RWPE2 (cell line): Measurements from ENCODE around the gene ZP4.

Experiments used
- ATAC-seq: fragments of 200-7000 bp; cut with Tn5 transposase; 3 replicates; pipeline ENCODE4 v1.9.1; 2021; ENCODE audit warnings: low read depth
- DNase-seq: peaks from one replicate; pipeline ENCODE4 v3.0.0-alpha.2; 2020; ENCODE audit warnings: low spot score
- H3K27ac ChIP-seq: fragments of 450-650 bp; 2 replicates; pipeline ENCODE4 v1.5.1; 2017; ENCODE audit warnings: mild to moderate bottlenecking; ENCODE audit not compliant: poor library complexity, severe bottlenecking
- H3K27me3 ChIP-seq: fragments of 250-450 bp; sonication (Bioruptor Pico); 2 replicates; pipeline ENCODE4 v1.5.1; 2021; ENCODE audit warnings: mild to moderate bottlenecking, moderate library complexity; ENCODE audit not compliant: insufficient read depth, poor library complexity, severe bottlenecking
- H3K36me3 ChIP-seq: fragments of 250-450 bp; sonication (Bioruptor Pico); 2 replicates; pipeline ENCODE4 v1.5.1; 2020; ENCODE audit warnings: low read depth, mild to moderate bottlenecking, moderate library complexity
- H3K4me1 ChIP-seq: fragments of 250-450 bp; sonication (Bioruptor Pico); 2 replicates; pipeline ENCODE4 v1.5.1; 2021; ENCODE audit warnings: mild to moderate bottlenecking, moderate library complexity; ENCODE audit not compliant: insufficient read depth, poor library complexity, severe bottlenecking
- H3K4me3 ChIP-seq: fragments of 250-450 bp; sonication (Bioruptor Pico); 2 replicates; pipeline ENCODE4 v1.5.1; 2021; ENCODE audit warnings: mild to moderate bottlenecking, moderate library complexity; ENCODE audit not compliant: severe bottlenecking
- H3K9me3 ChIP-seq: fragments of 250-450 bp; sonication (Bioruptor Pico); 2 replicates; pipeline ENCODE4 v1.5.1; 2021; ENCODE audit warnings: mild to moderate bottlenecking, moderate library complexity; ENCODE audit not compliant: severe bottlenecking
- TF ChIP-seq, protein P1 (sequence below): fragments of 450-650 bp; IDR thresholded peaks from one replicate; pipeline ENCODE4 v1.5.1; 2017; ENCODE audit warnings: mild to moderate bottlenecking, moderate library complexity; ENCODE audit not compliant: poor library complexity, severe bottlenecking

ZP4 gene

DNA sequence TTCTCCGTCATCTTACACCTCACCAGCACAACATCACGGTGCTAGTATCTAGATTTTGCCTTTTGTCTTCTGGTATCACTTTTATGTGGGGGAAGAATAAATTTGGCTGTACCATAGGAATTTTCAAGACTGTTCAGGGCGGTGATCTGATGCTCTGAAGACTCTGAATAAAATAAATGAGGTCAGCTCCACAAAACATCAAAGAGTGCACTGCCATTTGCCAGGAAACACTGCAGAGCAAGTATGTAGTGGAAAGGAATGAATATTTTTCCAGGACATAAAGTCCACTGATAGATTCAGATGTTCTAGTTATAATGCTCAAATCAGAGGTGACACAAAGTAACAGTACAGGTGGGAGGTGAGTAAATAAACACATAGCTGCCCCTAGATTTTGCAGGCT lies 56.3 kb downstream of the ZP4 start:
- Histone ChIP-seq H3K27ac (no peak overlapping the region), H3K4me1 (no peaks in the 10 kb centered on the region), H3K9me3 (no peaks in the 10 kb centered on the region), H3K4me3 (no peak overlapping the region), H3K36me3 (no peaks in the 10 kb centered on the region), H3K27me3 (no peaks in the 10 kb centered on the region)
- TF ChIP-seq, protein P1, sequence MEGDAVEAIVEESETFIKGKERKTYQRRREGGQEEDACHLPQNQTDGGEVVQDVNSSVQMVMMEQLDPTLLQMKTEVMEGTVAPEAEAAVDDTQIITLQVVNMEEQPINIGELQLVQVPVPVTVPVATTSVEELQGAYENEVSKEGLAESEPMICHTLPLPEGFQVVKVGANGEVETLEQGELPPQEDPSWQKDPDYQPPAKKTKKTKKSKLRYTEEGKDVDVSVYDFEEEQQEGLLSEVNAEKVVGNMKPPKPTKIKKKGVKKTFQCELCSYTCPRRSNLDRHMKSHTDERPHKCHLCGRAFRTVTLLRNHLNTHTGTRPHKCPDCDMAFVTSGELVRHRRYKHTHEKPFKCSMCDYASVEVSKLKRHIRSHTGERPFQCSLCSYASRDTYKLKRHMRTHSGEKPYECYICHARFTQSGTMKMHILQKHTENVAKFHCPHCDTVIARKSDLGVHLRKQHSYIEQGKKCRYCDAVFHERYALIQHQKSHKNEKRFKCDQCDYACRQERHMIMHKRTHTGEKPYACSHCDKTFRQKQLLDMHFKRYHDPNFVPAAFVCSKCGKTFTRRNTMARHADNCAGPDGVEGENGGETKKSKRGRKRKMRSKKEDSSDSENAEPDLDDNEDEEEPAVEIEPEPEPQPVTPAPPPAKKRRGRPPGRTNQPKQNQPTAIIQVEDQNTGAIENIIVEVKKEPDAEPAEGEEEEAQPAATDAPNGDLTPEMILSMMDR, result no peak
- ATAC-seq (no peak), DNase-seq (no peak)

DNA sequence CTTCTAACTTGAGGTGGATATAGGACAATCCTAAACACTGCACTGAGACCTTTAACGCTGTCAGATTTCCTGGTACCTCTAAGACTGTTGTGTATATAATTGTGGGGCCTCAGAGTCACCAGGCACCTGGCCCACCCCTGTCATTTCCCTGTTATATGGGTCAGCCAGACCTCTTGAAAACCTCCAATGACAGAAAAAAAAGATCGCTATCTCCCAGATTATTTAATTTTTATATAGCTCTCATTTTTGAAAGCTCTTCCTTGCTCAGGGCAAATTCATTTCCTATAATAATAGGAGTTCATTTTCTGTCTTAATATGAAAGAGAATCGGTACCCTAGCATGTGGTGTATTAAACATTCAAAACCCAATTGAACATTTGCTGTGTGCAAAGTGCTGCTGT lies 56.7 kb downstream of the ZP4 start:
- TF ChIP-seq, protein P1, result no peak
- no peaks in the 10 kb centered on the region for H3K4me1 ChIP-seq
- ATAC-seq (no peak), DNase-seq (no peak)
- H3K4me3 ChIP-seq, result no peak overlapping the region
- H3K27me3 ChIP-seq, result no peaks in the 10 kb centered on the region
- H3K36me3 ChIP-seq, result no peaks in the 10 kb centered on the region
- H3K27ac ChIP-seq, result no peak overlapping the region
- H3K9me3 ChIP-seq, result no peaks in the 10 kb centered on the region

DNA sequence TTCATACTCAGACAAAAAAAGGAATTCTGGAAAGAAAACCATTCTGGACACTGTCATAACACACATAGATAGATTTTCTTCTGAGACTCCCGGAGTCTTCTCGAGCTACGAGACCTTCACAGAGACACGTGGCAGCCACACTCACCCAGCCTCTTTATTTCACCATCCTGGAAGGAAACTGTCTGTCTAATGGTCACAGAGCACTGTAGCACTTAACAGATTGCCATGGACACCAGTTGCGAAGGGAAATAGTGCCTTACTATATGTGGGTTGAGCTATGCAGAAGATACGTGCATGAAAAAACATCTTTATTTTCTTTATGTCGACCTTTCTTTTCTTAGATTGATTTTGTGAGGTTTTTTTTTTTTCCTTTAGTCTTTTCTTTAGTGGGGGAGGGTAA lies 57.9 kb downstream of the ZP4 start:
- Histone ChIP-seq H3K27me3 (no peaks in the 10 kb centered on the region), H3K27ac (no peak overlapping the region)
- TF ChIP-seq, protein P1, result no peak

More for the DNA sequence above, 57.9 kb downstream of the ZP4 start:
- DNase-seq, result no peak
- Histone ChIP-seq H3K36me3 (no peaks in the 10 kb centered on the region), H3K9me3 (no peaks in the 10 kb centered on the region), H3K4me3 (no peak overlapping the region), H3K4me1 (no peaks in the 10 kb centered on the region)
- ATAC-seq, result no peak
